Cardiac septum (tissue), 1 donor: ENCODE data around the gene MAST4. TPM values are rescaled to one million over a fixed set of nuclear protein-coding genes. Genes with fewer than 3 reads are reported as not detected.

Experiments
- DNase-seq: peaks from one replicate; pipeline ENCODE4 v3.0.0-alpha.2; 2020; ENCODE audit warnings: low spot score
- intact Hi-C: fragments of 100-400 bp; cut with DNase I; formaldehyde crosslinking; loops from one replicate; pipeline ENCODE4 v1.14.0; 2022
- total RNA-seq: library from RNA; stranded (reverse); fragmentation: NEBNext Ultra II Directional; extraction: Animal tissue kit (Norgen Biotek cat#: 25700); gene quantifications from one replicate; pipeline ENCODE4 v1.2.1, GENCODE V29; 2021
- donor health status: DM: no; HTN: no; CAD: no.

Gene MAST4
- total RNA-seq, 1 donor from 2014 or later, result 91.4 TPM

DNA sequence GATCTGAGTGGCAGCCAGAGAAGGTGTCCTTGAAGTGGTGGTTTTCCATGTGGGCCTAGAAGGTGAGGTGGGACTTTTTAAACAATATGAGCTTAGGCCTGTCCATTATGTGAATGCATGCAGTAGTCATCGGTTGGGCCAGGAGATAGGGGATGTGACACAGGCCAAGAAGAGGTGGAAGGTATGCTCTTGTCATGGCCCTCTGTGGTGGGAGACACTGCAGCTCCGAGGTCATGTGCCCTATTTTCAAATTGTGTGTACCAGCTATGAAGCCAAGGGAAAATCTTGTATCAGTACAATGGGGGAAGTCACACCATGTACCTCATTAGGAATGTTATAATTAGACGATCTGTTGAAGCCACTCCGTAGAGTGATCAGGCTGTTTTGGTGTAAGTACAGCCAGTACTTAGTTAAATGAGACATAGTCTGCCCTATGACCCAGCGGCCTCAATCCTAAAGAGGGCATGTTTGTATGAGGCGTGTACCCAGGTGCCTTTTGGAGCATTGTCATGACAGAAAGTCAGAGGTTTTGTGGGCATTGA, 280.1 kb downstream of the MAST4 start:
- intact Hi-C loops, result no loop called here
- no peak for DNase-seq

GRCh38 chr5:66877843-66878242, 281.6 kb downstream of the MAST4 start:
- intact Hi-C loops, result no loop called here
- DNase-seq, result no peak

DNA sequence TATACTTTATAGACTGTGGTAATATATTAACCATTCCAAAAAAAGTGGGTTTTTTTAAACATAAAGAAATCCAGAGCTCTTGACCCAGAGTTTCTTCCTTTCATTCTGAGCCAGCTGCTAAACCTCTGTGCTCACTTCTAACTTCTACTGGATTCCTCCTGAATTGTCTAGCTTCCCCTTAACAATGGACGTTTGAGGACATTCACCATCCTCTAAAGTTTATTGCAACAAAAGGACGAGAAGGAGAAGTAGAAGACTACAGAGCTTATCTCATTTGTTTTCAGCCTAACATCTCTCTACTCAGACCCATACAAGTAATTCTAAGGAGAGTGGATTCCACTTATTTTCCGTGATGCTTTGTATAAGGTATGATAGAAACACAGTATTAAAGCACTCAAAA, 284.2 kb downstream of the MAST4 start:
- no peak for DNase-seq
- intact Hi-C loops, result no loop called here

- DNase-seq, result no peak
- intact Hi-C loops, result no loop called here
These were observed 285.4 kb downstream of the MAST4 start for GRCh38 chr5:66881480-66882161.

DNA sequence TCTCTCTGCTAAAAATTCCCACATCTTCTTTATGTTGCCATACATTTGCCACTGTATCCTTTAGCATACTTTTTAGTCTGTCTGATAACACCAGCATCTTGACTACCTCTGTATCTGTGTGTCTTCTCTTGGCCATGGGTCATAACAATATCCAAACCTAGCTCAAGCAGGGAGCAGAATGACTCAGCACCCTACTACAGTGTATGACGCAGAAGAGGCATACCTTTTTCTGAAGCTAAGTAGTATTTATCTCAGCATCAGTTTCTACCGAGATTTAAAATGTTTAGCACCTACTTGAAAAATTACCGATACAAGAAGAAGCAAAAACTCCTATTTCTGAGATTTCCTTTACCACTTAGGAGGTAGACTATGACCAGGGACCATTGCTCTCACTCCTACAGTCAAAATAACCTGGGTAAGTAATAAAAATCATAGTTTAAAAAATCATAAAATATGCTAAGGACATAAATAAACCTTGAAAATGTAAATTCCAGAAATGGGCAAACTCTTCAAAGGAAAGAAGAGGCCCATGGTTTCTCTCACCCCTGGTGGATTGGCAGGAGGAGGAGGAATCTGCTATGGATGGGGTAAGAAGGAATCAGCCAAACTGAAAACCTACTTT, 286.5 kb downstream of the MAST4 start:
- intact Hi-C loops, result no loop called here

GRCh38 chr5:66884564-66885243, 288.5 kb downstream of the MAST4 start:
- no peak for DNase-seq
- intact Hi-C loops, result no loop called here

More for the DNA sequence above, 286.5 kb downstream of the MAST4 start:
- no peak for DNase-seq

GRCh38 chr5:66886941-66887340, 290.7 kb downstream of the MAST4 start:
- no peak for DNase-seq
- intact Hi-C loops, result no loop called here

DNA sequence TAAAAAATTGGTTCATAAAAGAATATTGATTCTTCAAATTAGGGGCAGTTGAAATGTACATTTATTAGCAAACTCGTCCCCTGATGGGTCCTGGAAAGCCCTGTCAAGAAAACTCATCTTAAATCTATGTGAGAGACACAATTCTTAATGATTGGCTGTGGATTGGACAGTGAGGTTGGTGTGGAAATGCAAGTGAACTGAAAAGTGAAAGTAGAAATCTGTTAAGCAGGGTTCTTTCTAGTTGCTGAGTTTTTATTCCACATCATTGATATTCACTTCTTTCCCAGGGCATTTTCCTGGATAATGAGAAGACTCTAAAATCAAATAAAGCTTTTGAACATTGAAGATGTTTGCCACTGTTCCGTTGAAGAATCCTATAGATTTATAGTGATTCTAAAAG, 292.4 kb downstream of the MAST4 start:
- intact Hi-C loops, result no loop called here
- DNase-seq, result no peak

DNA sequence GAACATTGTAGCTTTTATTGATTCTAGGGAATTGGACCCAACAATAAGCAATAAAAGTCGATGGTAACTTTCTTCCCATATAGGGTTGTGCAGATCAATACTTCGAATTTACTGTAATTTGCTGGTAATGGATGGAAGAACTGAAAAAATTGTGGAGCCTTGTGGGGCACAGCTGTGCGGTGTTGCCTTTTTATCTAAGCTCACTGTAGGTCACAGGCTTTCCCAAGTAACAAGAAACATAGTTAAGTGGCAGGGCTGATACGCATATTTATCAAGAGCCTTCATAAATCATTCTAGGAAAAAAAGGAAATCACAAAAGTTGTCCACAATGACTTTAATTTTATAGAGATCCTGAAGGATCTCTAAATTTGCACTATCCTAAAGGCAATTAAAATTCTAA, 292.9 kb downstream of the MAST4 start:
- intact Hi-C loops, result no loop called here

GRCh38 chr5:66889524-66889923, 293.3 kb downstream of the MAST4 start:
- no peak for DNase-seq
- intact Hi-C loops, result no loop called here

More for the DNA sequence above, 292.9 kb downstream of the MAST4 start:
- no peak for DNase-seq

- DNase-seq, result no peak
- intact Hi-C loops, result no loop called here
These were observed 295.2 kb downstream of the MAST4 start for GRCh38 chr5:66891184-66891925.

DNA sequence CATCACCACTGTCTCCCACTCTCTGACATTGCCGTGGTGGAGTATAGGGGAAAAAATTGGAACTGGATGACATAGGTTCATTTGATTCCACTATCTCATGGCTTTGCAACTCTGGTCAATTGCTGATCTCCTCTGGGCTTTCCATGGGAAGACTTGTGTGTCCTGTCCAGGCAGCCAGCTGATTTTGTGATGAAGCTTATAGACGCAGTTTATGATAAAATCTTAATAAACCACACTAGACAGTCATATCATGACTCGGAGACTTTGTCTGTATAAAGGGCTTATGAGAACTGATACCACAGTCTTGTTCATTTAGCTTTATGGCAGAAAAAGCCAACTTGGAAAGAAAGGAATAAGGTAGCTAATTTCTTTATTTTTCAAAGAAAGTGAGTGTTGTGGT, 296.5 kb downstream of the MAST4 start:
- no peak for DNase-seq
- intact Hi-C loops, result no loop called here

GRCh38 chr5:66894480-66895240, 298.5 kb downstream of the MAST4 start:
- intact Hi-C loops, result no loop called here
- DNase-seq, result no peak

GRCh38 chr5:66896171-66896570, 300.0 kb downstream of the MAST4 start:
- intact Hi-C loops, result no loop called here
- DNase-seq, result no peak

DNA sequence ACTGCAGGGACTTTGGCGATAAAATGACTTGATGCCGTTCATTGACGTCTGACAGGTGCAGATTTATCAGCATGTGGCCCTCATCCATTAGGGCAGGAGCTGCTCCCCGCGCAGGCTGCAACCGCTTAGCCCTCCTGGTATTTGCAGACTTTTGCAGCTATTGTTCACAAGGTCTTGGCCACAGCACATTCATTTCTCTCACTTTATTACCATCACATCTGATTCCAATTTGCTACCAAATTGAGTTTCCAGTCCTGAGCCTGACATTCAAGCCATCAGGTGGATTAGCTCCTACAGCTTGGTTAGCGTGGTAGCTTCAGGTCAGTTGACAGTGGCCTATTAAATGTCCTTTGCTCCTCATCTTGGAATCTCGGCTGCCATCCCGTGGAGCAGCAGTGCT, 301.2 kb downstream of the MAST4 start:
- intact Hi-C loops, result no loop called here
- DNase-seq, result no peak

DNA sequence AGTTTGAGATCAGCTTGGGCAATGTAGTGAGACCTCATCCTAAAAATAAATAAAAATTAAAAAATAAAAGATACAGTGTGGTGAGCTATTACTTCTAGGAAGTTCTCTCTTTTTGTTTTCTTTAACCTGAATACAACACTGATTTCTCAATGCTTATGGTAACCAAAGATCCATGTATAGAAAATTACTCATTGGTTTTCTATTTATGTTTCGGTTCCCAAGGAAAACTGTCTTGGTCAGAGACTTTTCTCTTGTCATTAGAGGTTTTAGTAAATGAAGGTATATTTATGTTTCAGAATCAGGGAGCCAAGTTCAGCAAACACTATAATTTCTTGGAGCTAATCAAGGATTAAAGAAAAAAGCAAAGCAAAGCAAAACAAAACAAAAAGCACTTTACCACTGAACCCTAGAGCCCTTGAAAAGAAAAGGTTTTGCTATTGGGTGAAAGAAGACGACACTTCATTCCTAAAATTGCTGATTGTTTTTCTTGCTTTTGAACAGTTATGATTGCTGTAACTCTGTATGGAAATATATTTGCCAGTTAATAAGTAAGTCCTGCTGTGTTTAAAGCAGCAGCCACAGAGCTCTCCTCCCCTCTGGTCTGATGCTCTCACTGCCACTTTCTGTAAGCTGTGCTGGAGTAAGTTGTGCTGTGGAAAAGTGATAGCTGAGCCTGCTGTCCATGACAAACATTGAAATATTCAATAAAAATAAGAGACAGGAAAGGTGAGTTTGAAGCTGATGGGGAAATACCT, 302.2 kb downstream of the MAST4 start:
- intact Hi-C loops, result no loop called here
- DNase-seq, result no peak

GRCh38 chr5:66903218-66903617, 307.0 kb downstream of the MAST4 start:
- no peak for DNase-seq
- intact Hi-C loops, result no loop called here

DNA sequence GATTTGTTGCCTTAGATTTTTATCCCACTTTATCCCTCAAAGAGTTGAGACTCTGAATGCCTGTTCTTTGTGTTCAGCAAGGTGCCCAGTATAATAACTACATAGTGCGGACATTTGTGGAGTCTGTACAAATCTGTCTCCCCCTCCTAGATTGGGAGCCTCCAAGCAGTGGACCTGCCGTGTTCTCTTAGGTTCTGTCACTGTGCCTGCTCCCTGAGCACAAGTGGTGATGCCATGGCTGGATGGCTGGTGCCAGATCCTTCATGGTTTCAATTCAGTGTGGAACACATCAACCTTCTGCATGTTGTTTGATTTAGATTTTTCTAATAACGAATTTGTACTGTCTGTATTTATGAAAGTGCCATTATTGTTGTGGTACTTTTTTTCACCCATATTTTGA, 307.5 kb downstream of the MAST4 start:
- intact Hi-C loops, result no loop called here
- DNase-seq, result no peak

GRCh38 chr5:66904189-66904588, 308.0 kb downstream of the MAST4 start:
- intact Hi-C loops, result no loop called here
- no peak for DNase-seq
